SKM-1 treated with dmso at 0.1 percent for 144 hours (cell line): ENCODE results near the gene CARD8.
"Not testable (repeated sequence)": the region's sequence is repeated elsewhere in the genome, so short reads cannot be mapped to it uniquely, and the experiment has no call there.

ENCODE experiments used
- DNase-seq: peaks from one replicate; lab custom pipeline; 2025; ENCODE audit not compliant: unreplicated experiment; lab: John Stamatoyannopoulos, UW

The CARD8 gene

GRCh38 chr19:48255376-48256303 lies at the start of gene CARD8:
CARD8 (minus strand) TSS chr19:48255912; CDS start chr19:48241020, 14,892 bp downstream.
- DNase-seq = peak; percentile 91

DNA sequence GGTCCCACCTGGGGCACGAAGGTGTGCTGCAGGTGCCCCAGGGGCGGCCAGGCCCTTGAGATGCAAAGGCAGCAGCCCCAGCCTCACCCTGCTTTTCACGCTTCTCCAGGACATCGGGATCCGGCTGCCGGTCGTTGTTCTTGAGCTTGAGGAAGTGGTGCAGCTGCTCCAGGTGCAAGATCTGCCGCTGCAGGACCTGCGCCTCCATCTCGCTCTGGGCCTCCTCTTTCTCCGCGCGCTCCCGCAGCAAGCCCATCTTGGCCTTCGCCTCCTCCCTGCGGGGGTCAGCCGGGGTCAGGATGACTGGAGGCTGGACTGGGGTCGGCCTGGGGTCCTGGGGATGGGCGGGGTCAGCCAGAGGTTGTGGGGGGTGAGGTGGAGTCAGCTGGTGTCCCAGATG lies 48.2 kb upstream of the CARD8 start:
- DNase-seq = no peak

GRCh38 chr19:48303367-48303766 lies 47.7 kb upstream of the CARD8 start:
- no peak for DNase-seq

- DNase-seq = no peak
These were observed 46.9 kb upstream of the CARD8 start for GRCh38 chr19:48302600-48302959.

- DNase-seq = no peak
These were observed 46.3 kb upstream of the CARD8 start for GRCh38 chr19:48301886-48302599.

DNA sequence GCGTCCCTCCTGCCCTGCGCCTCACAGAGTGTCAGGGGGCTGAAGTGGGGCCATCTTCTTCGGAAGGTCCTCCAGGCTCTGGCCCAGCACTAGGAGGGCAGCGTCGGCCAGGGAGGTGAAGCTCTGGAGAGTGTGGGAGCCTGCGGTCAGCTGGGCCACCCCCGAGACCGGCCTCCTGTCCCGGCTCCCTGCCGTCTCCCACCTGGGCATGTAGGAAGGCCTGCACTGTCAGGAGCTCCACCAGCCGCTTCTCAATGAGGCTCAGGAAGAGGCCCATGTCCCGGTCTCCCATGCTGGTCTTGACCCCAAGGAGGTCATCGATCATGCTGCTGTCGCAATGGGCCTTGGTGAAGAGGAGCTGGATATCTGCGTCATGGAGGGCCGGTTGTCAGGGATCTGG lies 42.3 kb upstream of the CARD8 start:
- no peak for DNase-seq

DNA sequence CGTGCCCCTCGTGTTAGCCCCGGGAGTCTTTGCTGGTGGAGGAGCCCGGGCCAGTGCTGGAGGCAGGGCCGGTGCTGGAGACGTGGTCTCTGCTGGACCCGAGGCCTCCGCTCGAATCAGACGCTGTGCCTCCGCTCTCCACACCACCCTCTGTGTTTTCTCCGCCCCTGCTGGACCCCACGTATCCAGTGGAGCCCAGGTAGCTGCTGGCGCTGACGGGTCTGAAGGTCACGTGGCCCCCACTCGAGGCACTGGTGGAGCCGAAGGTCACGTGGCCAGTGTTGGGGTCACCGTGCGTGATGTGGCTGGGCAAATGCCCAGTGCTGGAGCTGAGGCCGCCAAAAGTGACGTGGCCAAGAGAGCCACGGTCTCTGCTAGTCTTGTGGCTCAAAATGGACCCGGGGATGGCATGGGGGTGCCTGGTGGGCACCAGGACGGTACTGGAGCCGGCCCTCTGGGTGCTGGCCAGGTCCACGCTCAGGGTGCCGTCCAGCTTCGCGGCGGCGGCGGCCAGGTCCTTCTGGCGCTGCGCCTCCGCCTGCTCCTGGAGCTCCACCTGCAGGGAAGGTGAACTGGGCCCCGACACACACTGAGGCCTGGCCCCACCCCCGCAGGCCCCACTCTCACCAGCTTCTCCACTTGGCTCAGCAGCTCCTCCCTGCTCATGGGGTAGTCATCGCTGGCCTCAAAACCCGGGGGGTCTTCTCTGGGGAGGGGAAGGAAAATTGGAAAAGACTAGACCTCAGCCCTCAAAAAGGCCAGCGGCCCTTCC lies 41.4 kb upstream of the CARD8 start:
- no peak for DNase-seq

- no peak for DNase-seq
These were observed 39.7 kb upstream of the CARD8 start for GRCh38 chr19:48295458-48295857.

GRCh38 chr19:48292798-48293197 lies 37.1 kb upstream of the CARD8 start:
- no peak for DNase-seq

GRCh38 chr19:48291489-48291815 lies 35.7 kb upstream of the CARD8 start:
- DNase-seq = not testable (repeated sequence)

DNA sequence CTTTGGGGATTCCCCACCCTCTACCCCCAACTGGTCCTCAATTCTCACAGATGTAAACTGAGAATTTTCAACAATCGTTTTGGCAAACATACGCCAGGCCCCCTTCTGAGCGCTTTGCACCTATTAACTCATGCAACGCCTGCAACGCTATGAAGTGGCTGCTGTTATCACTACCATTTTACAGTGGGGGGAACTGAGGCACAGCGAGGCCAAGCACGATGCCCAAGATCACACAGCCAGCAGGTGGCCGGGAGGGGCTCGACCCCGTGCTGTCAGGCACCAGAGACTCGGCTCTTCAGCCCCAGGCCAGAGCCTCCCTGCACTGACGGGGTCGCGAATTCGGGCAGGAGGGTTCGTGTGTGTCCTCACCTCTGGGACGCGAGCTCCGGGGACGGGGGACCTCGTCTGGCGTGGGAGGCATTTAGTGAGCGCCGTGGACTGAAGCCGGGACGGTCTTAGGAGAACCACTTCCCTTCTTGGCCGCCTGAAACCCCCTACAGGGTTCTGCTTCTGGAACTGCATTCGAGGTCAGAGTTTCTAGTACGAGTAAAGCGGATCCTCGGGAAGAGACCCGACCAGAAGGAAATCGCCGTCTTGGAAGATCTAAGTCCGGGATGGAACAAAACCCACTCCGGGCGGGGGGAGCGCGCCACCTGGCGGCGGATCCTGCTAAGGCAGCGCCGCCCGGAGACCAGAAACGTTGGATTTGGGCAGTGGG lies 35.2 kb upstream of the CARD8 start:
- no peak for DNase-seq

- no peak for DNase-seq
These were observed 34.7 kb upstream of the CARD8 start for GRCh38 chr19:48290401-48290770.

DNA sequence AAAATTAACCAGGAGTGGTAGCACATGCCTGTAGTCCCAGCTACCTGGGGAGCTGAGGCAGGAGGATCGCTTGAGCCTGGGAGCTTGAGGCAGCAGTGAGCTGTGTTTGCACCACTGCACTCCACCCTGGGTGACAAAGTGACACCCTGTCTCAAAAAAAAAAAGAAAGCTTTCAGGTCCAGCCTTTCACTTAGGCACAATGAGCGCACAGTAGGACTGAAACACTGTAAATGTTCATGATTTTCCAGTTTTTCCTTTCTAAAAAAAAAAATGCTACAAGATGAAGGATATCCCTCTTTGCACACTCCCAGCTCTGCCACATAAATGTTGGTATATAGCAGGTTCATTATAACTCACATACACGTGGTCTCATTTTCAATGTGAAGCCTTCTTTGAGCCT lies 32.0 kb upstream of the CARD8 start:
- DNase-seq = no peak

GRCh38 chr19:48284896-48285295 lies 29.2 kb upstream of the CARD8 start:
- no peak for DNase-seq

DNA sequence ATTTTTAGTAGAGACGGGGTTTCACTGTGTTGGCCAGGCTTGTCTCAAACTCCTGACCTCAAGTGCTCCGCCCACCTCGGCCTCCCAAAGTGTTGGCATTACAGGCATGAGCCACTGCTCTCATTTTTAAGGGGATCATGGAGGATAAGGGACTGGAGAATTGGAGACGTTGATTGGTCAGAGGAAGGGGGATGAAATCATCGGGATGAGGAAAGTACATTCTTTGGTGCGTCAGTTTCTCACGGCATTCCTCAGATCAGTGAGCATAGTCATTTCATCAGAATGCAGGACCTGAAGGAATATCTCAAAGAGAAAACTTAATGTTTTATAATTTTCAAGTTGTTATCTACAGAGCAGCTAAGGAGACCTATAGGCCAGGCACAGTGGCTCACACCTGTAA lies 28.2 kb upstream of the CARD8 start:
- no peak for DNase-seq

DNA sequence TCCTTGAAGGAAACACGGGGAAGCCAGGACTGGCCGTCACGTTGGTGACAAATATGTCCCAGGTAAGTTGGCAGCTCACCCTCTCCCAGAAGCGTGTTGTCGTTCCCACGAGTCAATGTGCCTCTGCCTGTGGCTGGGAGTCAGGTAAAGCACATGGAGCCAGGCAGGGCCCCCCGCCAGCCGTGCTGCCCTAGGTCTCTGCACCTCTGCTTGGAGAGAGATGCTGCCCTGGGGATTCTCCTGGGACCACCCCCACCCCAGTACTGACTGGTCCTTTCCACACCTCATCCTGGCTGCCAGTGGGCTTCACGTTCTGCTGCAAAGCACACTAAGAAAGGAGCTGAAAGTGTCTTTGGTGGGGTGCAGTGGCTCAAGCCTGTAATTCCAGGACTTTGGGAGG lies 24.0 kb upstream of the CARD8 start:
- no peak for DNase-seq

- DNase-seq = no peak
These were observed 19.2 kb upstream of the CARD8 start for GRCh38 chr19:48274938-48275337.

- no peak for DNase-seq
These were observed 18.5 kb upstream of the CARD8 start for GRCh38 chr19:48274173-48274572.

GRCh38 chr19:48271531-48272151 lies 15.9 kb upstream of the CARD8 start:
- DNase-seq = peak; percentile 70

DNA sequence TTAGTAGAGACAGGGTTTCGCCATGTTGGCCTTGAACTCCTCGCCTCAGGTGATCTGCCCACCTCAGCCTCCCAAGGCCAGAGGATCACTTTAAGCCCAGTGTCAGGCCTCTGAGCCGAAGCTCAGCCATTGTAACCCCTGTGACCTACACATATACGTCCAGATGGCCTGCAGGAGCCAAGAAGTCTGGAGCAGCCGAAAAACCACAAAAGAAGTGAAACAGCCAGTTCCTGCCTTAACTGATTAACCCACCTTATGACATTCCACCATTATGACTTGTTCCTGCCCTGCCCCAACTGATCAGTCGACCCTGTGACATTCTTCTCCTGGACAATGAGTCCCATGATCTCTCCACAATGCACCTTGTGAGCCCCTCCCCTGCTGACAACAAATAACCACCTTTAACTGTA lies 13.9 kb upstream of the CARD8 start:
- DNase-seq = not testable (repeated sequence)

- not testable (repeated sequence) for DNase-seq
These were observed 9.6 kb upstream of the CARD8 start for GRCh38 chr19:48265326-48265725.
